ENCODE measurements around the gene HRAS. TPM values are rescaled to one million over a fixed set of nuclear protein-coding genes. Genes with fewer than 3 reads are reported as not detected.

Gene HRAS
- total and polyA plus RNA-seq, 2 of the 13 experiments (the other 11 are each of a cell fraction or from before 2014, with no cell fraction given), result 32.9 to 50.0 TPM

DNA sequence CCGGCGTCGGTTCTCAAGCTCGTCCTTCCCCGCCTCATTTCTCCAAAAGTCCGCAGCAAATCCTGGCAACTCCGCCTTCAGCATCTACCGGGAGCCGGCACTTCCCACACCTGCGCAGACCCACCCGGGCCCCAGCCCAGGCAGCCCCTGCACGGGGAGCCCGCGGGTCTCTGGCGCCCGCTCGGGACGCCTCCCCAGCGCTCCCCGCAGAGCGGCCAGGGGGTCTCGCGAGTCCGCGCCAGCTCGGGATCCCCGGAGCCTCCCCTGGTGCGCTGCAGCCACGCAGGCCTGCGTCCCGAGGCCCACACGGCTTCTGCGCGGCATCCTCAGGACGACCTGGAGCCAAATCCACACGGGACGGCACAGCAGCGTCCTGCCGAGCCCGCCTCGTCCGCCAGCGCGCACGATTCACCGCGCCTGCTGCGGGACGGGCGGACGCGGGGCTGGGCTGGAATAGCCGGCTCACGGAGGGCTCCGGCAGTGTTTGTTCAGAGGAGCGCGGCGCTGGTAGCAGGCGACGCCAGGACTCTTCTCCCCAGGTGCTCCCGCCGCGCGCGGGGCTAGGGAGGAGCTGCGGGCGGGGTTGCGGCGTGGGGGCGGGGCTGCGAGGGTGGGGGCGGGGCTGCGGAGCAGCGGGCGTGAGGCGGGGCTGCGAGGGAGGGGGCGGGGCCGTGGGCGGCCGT is 40.1 kb upstream of the HRAS start (continued):
- TF ChIP-seq, protein P1, sequence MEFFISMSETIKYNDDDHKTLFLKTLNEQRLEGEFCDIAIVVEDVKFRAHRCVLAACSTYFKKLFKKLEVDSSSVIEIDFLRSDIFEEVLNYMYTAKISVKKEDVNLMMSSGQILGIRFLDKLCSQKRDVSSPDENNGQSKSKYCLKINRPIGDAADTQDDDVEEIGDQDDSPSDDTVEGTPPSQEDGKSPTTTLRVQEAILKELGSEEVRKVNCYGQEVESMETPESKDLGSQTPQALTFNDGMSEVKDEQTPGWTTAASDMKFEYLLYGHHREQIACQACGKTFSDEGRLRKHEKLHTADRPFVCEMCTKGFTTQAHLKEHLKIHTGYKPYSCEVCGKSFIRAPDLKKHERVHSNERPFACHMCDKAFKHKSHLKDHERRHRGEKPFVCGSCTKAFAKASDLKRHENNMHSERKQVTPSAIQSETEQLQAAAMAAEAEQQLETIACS (CRISPR knock-in tag; IDR thresholded peaks at IDR 0.05), result no peak
- TF ChIP-seq ATRX (CRISPR knock-in tag; IDR thresholded peaks at IDR 0.05; ENCODE audit: borderline replicate concordance), result no peak
- TF ChIP-seq MTA1 (CRISPR knock-in tag; IDR thresholded peaks at IDR 0.05; ENCODE audit: borderline replicate concordance), result 0 out of 2 replicates have a peak, but pooled peaks have one; percentile 42
- no peak for TF ChIP-seq SMAD9 (CRISPR knock-in tag; IDR thresholded peaks at IDR 0.05)
- TF ChIP-seq, protein P2, sequence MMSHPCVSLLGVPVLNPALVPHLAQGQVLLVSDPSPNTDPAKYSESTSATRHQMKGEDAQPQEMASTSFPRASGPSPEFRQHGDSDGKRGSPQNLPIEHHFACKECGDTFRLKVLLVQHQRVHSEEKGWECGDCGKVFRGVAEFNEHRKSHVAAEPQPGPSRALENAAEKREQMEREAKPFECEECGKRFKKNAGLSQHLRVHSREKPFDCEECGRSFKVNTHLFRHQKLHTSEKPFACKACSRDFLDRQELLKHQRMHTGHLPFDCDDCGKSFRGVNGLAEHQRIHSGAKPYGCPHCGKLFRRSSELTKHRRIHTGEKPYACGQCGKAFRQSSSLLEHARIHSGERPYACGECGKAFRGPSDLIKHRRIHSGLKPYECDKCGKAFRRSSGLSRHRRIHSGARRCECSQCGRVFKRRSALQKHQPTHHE (CRISPR knock-in tag; IDR thresholded peaks at IDR 0.05; ENCODE audit: borderline replicate concordance), result no peak
- TF ChIP-seq ZFP37 (CRISPR knock-in tag; IDR thresholded peaks at IDR 0.05; ENCODE audit: borderline replicate concordance), result no peak
- TF ChIP-seq ZNF251 (CRISPR knock-in tag; IDR thresholded peaks at IDR 0.05), result no peak
- TF ChIP-seq, protein P3, sequence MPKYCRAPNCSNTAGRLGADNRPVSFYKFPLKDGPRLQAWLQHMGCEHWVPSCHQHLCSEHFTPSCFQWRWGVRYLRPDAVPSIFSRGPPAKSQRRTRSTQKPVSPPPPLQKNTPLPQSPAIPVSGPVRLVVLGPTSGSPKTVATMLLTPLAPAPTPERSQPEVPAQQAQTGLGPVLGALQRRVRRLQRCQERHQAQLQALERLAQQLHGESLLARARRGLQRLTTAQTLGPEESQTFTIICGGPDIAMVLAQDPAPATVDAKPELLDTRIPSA (CRISPR knock-in tag; IDR thresholded peaks at IDR 0.05; ENCODE audit: borderline replicate concordance), result no peak; the same call in 1 of the 2 replicates
- peak; percentile 18; the same call in 1 of the 2 replicates for TF ChIP-seq ZNF614 (CRISPR knock-in tag; IDR thresholded peaks at IDR 0.05; ENCODE audit: borderline replicate concordance)
- TF ChIP-seq ZNF232 (CRISPR knock-in tag; IDR thresholded peaks at IDR 0.05; ENCODE audit: borderline replicate concordance), result no peak; the same call in 1 of the 2 replicates
- TF ChIP-seq, protein P4, sequence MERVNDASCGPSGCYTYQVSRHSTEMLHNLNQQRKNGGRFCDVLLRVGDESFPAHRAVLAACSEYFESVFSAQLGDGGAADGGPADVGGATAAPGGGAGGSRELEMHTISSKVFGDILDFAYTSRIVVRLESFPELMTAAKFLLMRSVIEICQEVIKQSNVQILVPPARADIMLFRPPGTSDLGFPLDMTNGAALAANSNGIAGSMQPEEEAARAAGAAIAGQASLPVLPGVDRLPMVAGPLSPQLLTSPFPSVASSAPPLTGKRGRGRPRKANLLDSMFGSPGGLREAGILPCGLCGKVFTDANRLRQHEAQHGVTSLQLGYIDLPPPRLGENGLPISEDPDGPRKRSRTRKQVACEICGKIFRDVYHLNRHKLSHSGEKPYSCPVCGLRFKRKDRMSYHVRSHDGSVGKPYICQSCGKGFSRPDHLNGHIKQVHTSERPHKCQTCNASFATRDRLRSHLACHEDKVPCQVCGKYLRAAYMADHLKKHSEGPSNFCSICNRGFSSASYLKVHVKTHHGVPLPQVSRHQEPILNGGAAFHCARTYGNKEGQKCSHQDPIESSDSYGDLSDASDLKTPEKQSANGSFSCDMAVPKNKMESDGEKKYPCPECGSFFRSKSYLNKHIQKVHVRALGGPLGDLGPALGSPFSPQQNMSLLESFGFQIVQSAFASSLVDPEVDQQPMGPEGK (CRISPR knock-in tag; IDR thresholded peaks at IDR 0.05), result no peak
- TF ChIP-seq KLF12 (CRISPR knock-in tag; IDR thresholded peaks at IDR 0.05; ENCODE audit: borderline replicate concordance), result 0 out of 2 replicates have a peak, but pooled peaks have one; percentile 19
- TF ChIP-seq HNF4A (CRISPR knock-in tag; IDR thresholded peaks at IDR 0.05), result no peak
- no peak for TF ChIP-seq SIX1 (CRISPR knock-in tag; IDR thresholded peaks at IDR 0.05; ENCODE audit: borderline replicate concordance)
- no peak for TF ChIP-seq ZNF83 (CRISPR knock-in tag; IDR thresholded peaks at IDR 0.05; ENCODE audit: borderline replicate concordance)
- TF ChIP-seq HOXA3 (CRISPR knock-in tag; IDR thresholded peaks at IDR 0.05), result 0 out of 2 replicates have a peak, but pooled peaks have one; percentile 18
- TF ChIP-seq ZNF510 (CRISPR knock-in tag; IDR thresholded peaks at IDR 0.05; ENCODE audit: low read depth), result no peak
- no peak for TF ChIP-seq FOXM1 (CRISPR knock-in tag; IDR thresholded peaks at IDR 0.05)
- no peak for TF ChIP-seq U2AF2 (IDR thresholded peaks at IDR 0.05; ENCODE audit: low read depth, low read length)
- TF ChIP-seq FOXP1 (IDR thresholded peaks at IDR 0.05), result no peak
- TF ChIP-seq FOXP1 (CRISPR knock-in tag; IDR thresholded peaks at IDR 0.05), result no peak
- TF ChIP-seq ZNF790 (CRISPR knock-in tag; IDR thresholded peaks at IDR 0.05; ENCODE audit: borderline replicate concordance), result no peak
- no peak for TF ChIP-seq KLF15 (CRISPR knock-in tag; IDR thresholded peaks at IDR 0.05; ENCODE audit: borderline replicate concordance)
- no peak for TF ChIP-seq JARID2 (CRISPR knock-in tag; IDR thresholded peaks at IDR 0.05; ENCODE audit: insufficient replicate concordance)
- no peak for TF ChIP-seq SYNCRIP (IDR thresholded peaks at IDR 0.05; ENCODE audit: insufficient read depth, low read depth, low read length)
- TF ChIP-seq ZNF33A (CRISPR knock-in tag; IDR thresholded peaks at IDR 0.05; ENCODE audit: borderline replicate concordance), result no peak
